Measurements from ENCODE around the gene TEKT1. TPM values are rescaled to one million over a fixed set of nuclear protein-coding genes. Genes with fewer than 3 reads are reported as not detected.
"Not testable (repeated sequence)": the region's sequence is repeated elsewhere in the genome, so short reads cannot be mapped to it uniquely, and the experiment has no call there.

TEKT1 gene
- total and polyA plus RNA-seq, 2 experiments from 2014 or later = 0.07 TPM; not detected in 1

- TF ChIP-seq EZH2 (IDR thresholded peaks at IDR 0.05; ENCODE audit: borderline replicate concordance) (peak; percentile 46), EZH2phosphoT487 (IDR thresholded peaks at IDR 0.05; ENCODE audit: low read depth, severe bottlenecking, unreplicated experiment) (no peak), CTCF (IDR thresholded peaks at IDR 0.05; ENCODE audit: poor library complexity) (no peak)
- Histone ChIP-seq H3K27ac (no peak within 1 kb of the TSS), H3K36me3 (replicated peaks; ENCODE audit: insufficient read depth, low read depth) (no peaks in the 10 kb centered on the region), H4K20me1 (ENCODE audit: insufficient read depth, poor library complexity, severe bottlenecking) (no peaks in the 10 kb centered on the region), H3K4me3 (no peak within 1 kb of the TSS), H2AFZ (no peak within 1 kb of the TSS), H3K9me3 (ENCODE audit: low read depth) (no peaks in the 10 kb centered on the region), H3K79me2 (no peaks in the 10 kb centered on the region), H3K4me1 (ENCODE audit: insufficient read depth) (no peaks in the 10 kb centered on the region), H3K27me3 (peaks cover 42% of the 10 kb centered on the region), H3K9me2 (replicated peaks; ENCODE audit: insufficient read depth) (no peaks in the 10 kb centered on the region), H3K4me2 (peak within 1 kb of the TSS; percentile 77)
- 6% methylated on average over 43 of the region's 49 CpGs for WGBS (ENCODE audit: low lambda C conversion rate, missing lambda C conversion rate)
- DNase-seq (ENCODE audit: low spot score) = no peak
Observed at GRCh38 chr17:6775871-6776405, 55.6 kb downstream of the TEKT1 start, which contains the start of gene FBXO39. Gene FBXO39, plus strand, starts transcription at chr17:6776215. Its CDS starts 3,654 bp downstream, at chr17:6779869.

- H3K27ac ChIP-seq; H3K79me2 ChIP-seq; H3K9me3 ChIP-seq (ENCODE audit: low read depth); DNase-seq (ENCODE audit: low spot score); H3K36me3 ChIP-seq (replicated peaks; ENCODE audit: insufficient read depth, low read depth); H3K4me3 ChIP-seq; H3K4me1 ChIP-seq (ENCODE audit: insufficient read depth); H3K9me2 ChIP-seq (replicated peaks; ENCODE audit: insufficient read depth); H4K20me1 ChIP-seq (ENCODE audit: insufficient read depth, poor library complexity, severe bottlenecking); H2AFZ ChIP-seq; H3K4me2 ChIP-seq: not testable (repeated sequence)
- H3K27me3 ChIP-seq = peaks cover 42% of the 10 kb centered on the region
- 93% methylated on average over 8 of the region's 8 CpGs for WGBS (ENCODE audit: low lambda C conversion rate, missing lambda C conversion rate)
Observed at GRCh38 chr17:6774906-6775305, 56.6 kb downstream of the TEKT1 start.

- 88% methylated on average over 1 of the region's 1 CpG for WGBS (ENCODE audit: low lambda C conversion rate, missing lambda C conversion rate)
- Histone ChIP-seq H3K27me3 (peaks cover 32% of the 10 kb centered on the region), H2AFZ (no peak overlapping the region), H3K9me3 (ENCODE audit: low read depth) (peaks cover 9% of the 10 kb centered on the region), H4K20me1 (ENCODE audit: insufficient read depth, poor library complexity, severe bottlenecking) (no peaks in the 10 kb centered on the region), H3K9me2 (replicated peaks; ENCODE audit: insufficient read depth) (no peaks in the 10 kb centered on the region), H3K4me3 (no peak overlapping the region), H3K79me2 (no peaks in the 10 kb centered on the region), H3K4me1 (ENCODE audit: insufficient read depth) (no peaks in the 10 kb centered on the region), H3K36me3 (replicated peaks; ENCODE audit: insufficient read depth, low read depth) (no peaks in the 10 kb centered on the region), H3K4me2 (no peak overlapping the region), H3K27ac (no peak overlapping the region)
- no peak for DNase-seq (ENCODE audit: low spot score)
- no peak for TF ChIP-seq EZH2phosphoT487 (IDR thresholded peaks at IDR 0.05; ENCODE audit: low read depth, severe bottlenecking, unreplicated experiment)
- TF ChIP-seq EZH2 (IDR thresholded peaks at IDR 0.05; ENCODE audit: borderline replicate concordance) = no peak
- no peak for TF ChIP-seq CTCF (IDR thresholded peaks at IDR 0.05; ENCODE audit: poor library complexity)
Observed at GRCh38 chr17:6772016-6772415, 59.5 kb downstream of the TEKT1 start.

GRCh38 chr17:6768447-6768846 lies 63.1 kb downstream of the TEKT1 start:
- 90% methylated on average over 2 of the region's 2 CpGs for WGBS (ENCODE audit: low lambda C conversion rate, missing lambda C conversion rate)
- Histone ChIP-seq H3K4me3 (no peak overlapping the region), H3K4me2 (no peak overlapping the region), H3K9me3 (ENCODE audit: low read depth) (peaks cover 9% of the 10 kb centered on the region), H3K9me2 (replicated peaks; ENCODE audit: insufficient read depth) (no peaks in the 10 kb centered on the region), H4K20me1 (ENCODE audit: insufficient read depth, poor library complexity, severe bottlenecking) (no peaks in the 10 kb centered on the region), H3K79me2 (no peaks in the 10 kb centered on the region), H3K36me3 (replicated peaks; ENCODE audit: insufficient read depth, low read depth) (no peaks in the 10 kb centered on the region), H3K27me3 (peaks cover 8% of the 10 kb centered on the region), H2AFZ (no peak overlapping the region), H3K4me1 (ENCODE audit: insufficient read depth) (no peaks in the 10 kb centered on the region), H3K27ac (no peak overlapping the region)
- no peak for DNase-seq (ENCODE audit: low spot score)
- TF ChIP-seq CTCF (IDR thresholded peaks at IDR 0.05; ENCODE audit: poor library complexity) (no peak), EZH2 (IDR thresholded peaks at IDR 0.05; ENCODE audit: borderline replicate concordance) (no peak), EZH2phosphoT487 (IDR thresholded peaks at IDR 0.05; ENCODE audit: low read depth, severe bottlenecking, unreplicated experiment) (no peak)

All from hepatocyte (in vitro differentiated cells).